Stimulated activated effector memory CD8-positive, alpha-beta T cell treated with anti-CD3 and anti-CD28 coated beads, Interleukin-12 subunit alpha, Interleukin-12 subunit beta, amount 100 ng/mL, for 72 hours (primary cell): Measurements from ENCODE around the gene TRPC4AP.

Experiments
- ATAC-seq: fragments of 150-1000 bp; cut with Tn5 transposase; 2 replicates; pipeline ENCODE4 v1.10.0; 2021
- DNase-seq, 2 donors: peaks; one replicate each; pipeline ENCODE4 v3.0.0; 2021 to 2022; ENCODE audit warnings: low spot score in 2 of 2
- H3K27ac Mint-ChIP-seq: one replicate; pipeline ENCODE4 v1.8.0; 2022; ENCODE audit warnings: mild to moderate bottlenecking, mixed read lengths
- H3K36me3 Mint-ChIP-seq: one replicate; pipeline ENCODE4 v1.8.0; 2022; ENCODE audit warnings: mild to moderate bottlenecking, mixed read lengths
- H3K4me1 Mint-ChIP-seq: one replicate; pipeline ENCODE4 v1.8.0; 2022; ENCODE audit warnings: mixed read lengths
- H3K4me3 Mint-ChIP-seq: one replicate; pipeline ENCODE4 v1.8.0; 2022; ENCODE audit warnings: mild to moderate bottlenecking, mixed read lengths
- H3K9me3 Mint-ChIP-seq: one replicate; pipeline ENCODE4 v1.8.0; 2022; ENCODE audit warnings: mixed read lengths

TRPC4AP gene

GRCh38 chr20:35020108-35020928 lies 72.3 kb downstream of the TRPC4AP start:
- DNase-seq (no peak), ATAC-seq (no peak)
- Mint-ChIP-seq H3K4me3 (no peak overlapping the region), H3K36me3 (peaks cover 89% of the 10 kb centered on the region), H3K4me1 (peaks cover 9% of the 10 kb centered on the region), H3K27ac (peak overlapping the region; percentile 17), H3K9me3 (no peaks in the 10 kb centered on the region)

- Mint-ChIP-seq H3K36me3 (peaks cover 89% of the 10 kb centered on the region), H3K27ac (no peak overlapping the region), H3K4me3 (no peak overlapping the region), H3K4me1 (peaks cover 9% of the 10 kb centered on the region), H3K9me3 (no peaks in the 10 kb centered on the region)
- ATAC-seq (no peak), DNase-seq (no peak)
Observed at GRCh38 chr20:35018590-35019371, 73.8 kb downstream of the TRPC4AP start.

GRCh38 chr20:35017099-35017835 lies 75.3 kb downstream of the TRPC4AP start:
- Mint-ChIP-seq H3K9me3 (no peaks in the 10 kb centered on the region), H3K4me3 (no peak overlapping the region), H3K4me1 (peaks cover 9% of the 10 kb centered on the region), H3K36me3 (peaks cover 89% of the 10 kb centered on the region), H3K27ac (no peak overlapping the region)
- ATAC-seq (no peak), DNase-seq (no peak)

- Mint-ChIP-seq H3K9me3 (no peaks in the 10 kb centered on the region), H3K27ac (no peak overlapping the region), H3K36me3 (peaks cover 89% of the 10 kb centered on the region), H3K4me3 (no peak overlapping the region), H3K4me1 (peaks cover 9% of the 10 kb centered on the region)
- no peak for DNase-seq
- no peak for ATAC-seq
Observed at GRCh38 chr20:35015863-35016193, 76.8 kb downstream of the TRPC4AP start.

- DNase-seq (no peak), ATAC-seq (no peak)
- H3K36me3 Mint-ChIP-seq, result peaks cover 90% of the 10 kb centered on the region
- H3K27ac Mint-ChIP-seq, result peak overlapping the region; percentile 81
- no peaks in the 10 kb centered on the region for H3K9me3 Mint-ChIP-seq
- no peak overlapping the region for H3K4me3 Mint-ChIP-seq
- H3K4me1 Mint-ChIP-seq, result peaks cover 7% of the 10 kb centered on the region
Observed at GRCh38 chr20:35014537-35014936, 78.1 kb downstream of the TRPC4AP start.

- Mint-ChIP-seq H3K27ac (peak overlapping the region; percentile 81), H3K4me1 (peaks cover 7% of the 10 kb centered on the region), H3K4me3 (no peak overlapping the region), H3K9me3 (no peaks in the 10 kb centered on the region), H3K36me3 (peaks cover 92% of the 10 kb centered on the region)
- no peak for ATAC-seq
- no peak for DNase-seq
Observed at GRCh38 chr20:35013421-35014411, 78.9 kb downstream of the TRPC4AP start.

GRCh38 chr20:35012227-35013069 lies 80.2 kb downstream of the TRPC4AP start:
- H3K27ac Mint-ChIP-seq, result peak overlapping the region; percentile 75
- H3K4me1 Mint-ChIP-seq, result peaks cover 7% of the 10 kb centered on the region
- no peak overlapping the region for H3K4me3 Mint-ChIP-seq
- H3K9me3 Mint-ChIP-seq, result no peaks in the 10 kb centered on the region
- H3K36me3 Mint-ChIP-seq, result peaks cover 93% of the 10 kb centered on the region
- DNase-seq (no peak), ATAC-seq (no peak)

- peaks cover 7% of the 10 kb centered on the region for H3K4me1 Mint-ChIP-seq
- H3K9me3 Mint-ChIP-seq, result no peaks in the 10 kb centered on the region
- no peak overlapping the region for H3K4me3 Mint-ChIP-seq
- no peak for ATAC-seq
- no peak for DNase-seq
- peak overlapping the region; percentile 75 for H3K27ac Mint-ChIP-seq
- peaks cover 100% of the 10 kb centered on the region for H3K36me3 Mint-ChIP-seq
Observed at GRCh38 chr20:35011589-35012226, 80.9 kb downstream of the TRPC4AP start.

GRCh38 chr20:35010405-35011192 lies 82.0 kb downstream of the TRPC4AP start:
- Mint-ChIP-seq H3K27ac (peak overlapping the region; percentile 75), H3K36me3 (peaks cover 100% of the 10 kb centered on the region), H3K4me1 (peaks cover 7% of the 10 kb centered on the region), H3K4me3 (no peak overlapping the region), H3K9me3 (no peaks in the 10 kb centered on the region)
- DNase-seq (no peak), ATAC-seq (no peak)

- ATAC-seq (no peak), DNase-seq (no peak)
- H3K4me1 Mint-ChIP-seq, result peaks cover 7% of the 10 kb centered on the region
- peak overlapping the region; percentile 75 for H3K27ac Mint-ChIP-seq
- no peak overlapping the region for H3K4me3 Mint-ChIP-seq
- peaks cover 100% of the 10 kb centered on the region for H3K36me3 Mint-ChIP-seq
- H3K9me3 Mint-ChIP-seq, result no peaks in the 10 kb centered on the region
Observed at GRCh38 chr20:35009665-35010328, 82.8 kb downstream of the TRPC4AP start.

GRCh38 chr20:35008411-35009342 lies 83.9 kb downstream of the TRPC4AP start:
- Mint-ChIP-seq H3K9me3 (no peaks in the 10 kb centered on the region), H3K4me3 (no peak overlapping the region), H3K4me1 (peaks cover 7% of the 10 kb centered on the region), H3K36me3 (peaks cover 96% of the 10 kb centered on the region), H3K27ac (no peak overlapping the region)
- DNase-seq, result no peak
- ATAC-seq, result no peak

- Mint-ChIP-seq H3K36me3 (peaks cover 93% of the 10 kb centered on the region), H3K4me1 (peaks cover 7% of the 10 kb centered on the region), H3K9me3 (no peaks in the 10 kb centered on the region), H3K27ac (no peak overlapping the region), H3K4me3 (no peak overlapping the region)
- DNase-seq (no peak), ATAC-seq (no peak)
Observed at GRCh38 chr20:35007891-35008290, 84.7 kb downstream of the TRPC4AP start.
